HL-60/S4 (cell line): ENCODE data around the gene IGDCC3.

Experiments used
- in situ Hi-C: fragments of 300-500 bp; cut with MboI; formaldehyde crosslinking; loops from 2 replicates; pipeline ENCODE4 v1.14.3; 2022; ENCODE audit warnings: low sequenced_read_pairs

The IGDCC3 gene

GRCh38 chr15:65377976-65378366, at the start of gene IGDCC3:
IGDCC3 (minus strand) TSS chr15:65378002; CDS start chr15:65377788, 214 bp downstream.
- in situ Hi-C loops = no loop called here

- in situ Hi-C loops = no loop called here
These were observed 48.5 kb upstream of the IGDCC3 start for GRCh38 chr15:65426216-65426853.

GRCh38 chr15:65424683-65425082, 46.9 kb upstream of the IGDCC3 start:
- in situ Hi-C loops = no loop called here

DNA sequence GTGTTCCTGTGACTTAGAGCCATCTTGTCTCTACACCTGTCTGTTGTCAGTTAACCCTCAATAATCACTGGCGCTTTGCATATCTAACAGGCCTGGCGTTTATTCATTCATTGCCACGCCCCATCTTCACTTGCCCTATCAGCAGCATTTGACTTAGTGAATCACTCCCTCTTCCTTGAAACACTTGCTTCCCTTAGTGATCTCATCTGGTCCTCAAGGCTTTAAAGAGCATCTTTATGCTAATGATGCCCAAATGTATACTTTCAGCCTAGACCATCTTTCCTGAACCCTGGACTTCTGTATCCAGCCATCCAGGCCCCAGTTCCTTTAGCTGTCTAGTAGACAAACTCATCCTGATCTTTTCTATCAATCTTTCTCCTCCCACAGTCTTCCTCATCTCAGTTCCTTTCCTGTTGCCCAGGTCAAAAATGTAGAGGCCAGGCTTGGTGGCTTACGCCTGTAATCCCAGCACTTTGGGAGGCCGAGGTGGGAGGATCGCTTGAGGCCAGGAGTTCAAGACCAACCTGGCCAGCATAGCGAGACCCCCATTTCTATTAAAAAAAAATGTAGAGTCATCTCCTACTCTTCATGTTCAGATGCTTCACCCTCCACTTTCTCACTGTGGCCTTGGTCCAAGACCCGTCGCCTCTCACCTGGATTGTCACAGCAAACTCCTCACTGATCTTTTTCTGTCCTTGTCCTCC, 46.3 kb upstream of the IGDCC3 start:
- in situ Hi-C loops = no loop called here

- in situ Hi-C loops = no loop called here
These were observed 45.6 kb upstream of the IGDCC3 start for GRCh38 chr15:65423150-65423975.

DNA sequence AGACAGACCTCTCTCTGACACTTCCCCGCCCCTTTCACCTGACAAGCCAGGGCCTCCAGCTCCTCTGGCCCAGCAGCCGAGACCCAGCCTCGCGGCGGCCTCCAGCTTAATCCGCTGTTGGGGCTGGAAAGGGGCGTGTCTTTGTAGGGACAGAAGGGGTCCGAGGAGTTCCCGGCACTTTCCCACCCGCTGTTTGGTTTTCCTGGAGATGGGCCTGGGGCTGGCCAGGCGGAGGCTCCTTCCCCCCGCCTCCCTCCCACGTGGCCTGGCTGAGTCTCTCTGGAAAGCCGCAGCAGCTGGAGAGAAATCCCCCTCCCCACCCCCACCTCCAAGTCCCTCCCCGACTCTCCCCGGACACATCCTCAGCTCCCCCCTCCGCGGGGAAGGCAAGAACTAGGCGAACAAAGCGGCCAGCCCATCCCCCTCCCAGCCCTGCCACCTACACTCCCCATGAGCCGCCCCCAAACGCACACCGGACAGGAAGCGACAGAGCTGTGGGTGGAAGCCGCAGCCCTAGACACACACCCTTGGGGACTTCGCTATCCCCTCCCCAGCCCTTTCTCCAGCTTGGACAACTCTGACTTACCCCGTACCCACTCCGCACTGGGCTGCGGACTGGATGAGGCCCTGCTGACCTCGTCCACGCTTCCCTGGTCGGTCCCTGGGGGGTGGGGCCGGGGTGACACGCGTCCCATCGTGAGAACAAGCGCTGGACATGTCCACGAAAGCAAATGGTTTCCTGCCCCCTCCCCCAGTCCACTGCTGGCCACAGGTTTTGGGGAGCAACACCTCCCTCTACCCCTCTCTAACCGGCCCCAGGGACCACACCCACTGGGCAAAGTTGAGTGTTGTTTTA, 43.8 kb upstream of the IGDCC3 start:
- in situ Hi-C loops = no loop called here

- in situ Hi-C loops = no loop called here
These were observed 43.2 kb upstream of the IGDCC3 start for GRCh38 chr15:65420975-65421359.

- in situ Hi-C loops = no loop called here
These were observed 40.8 kb upstream of the IGDCC3 start for GRCh38 chr15:65418596-65418995.

DNA sequence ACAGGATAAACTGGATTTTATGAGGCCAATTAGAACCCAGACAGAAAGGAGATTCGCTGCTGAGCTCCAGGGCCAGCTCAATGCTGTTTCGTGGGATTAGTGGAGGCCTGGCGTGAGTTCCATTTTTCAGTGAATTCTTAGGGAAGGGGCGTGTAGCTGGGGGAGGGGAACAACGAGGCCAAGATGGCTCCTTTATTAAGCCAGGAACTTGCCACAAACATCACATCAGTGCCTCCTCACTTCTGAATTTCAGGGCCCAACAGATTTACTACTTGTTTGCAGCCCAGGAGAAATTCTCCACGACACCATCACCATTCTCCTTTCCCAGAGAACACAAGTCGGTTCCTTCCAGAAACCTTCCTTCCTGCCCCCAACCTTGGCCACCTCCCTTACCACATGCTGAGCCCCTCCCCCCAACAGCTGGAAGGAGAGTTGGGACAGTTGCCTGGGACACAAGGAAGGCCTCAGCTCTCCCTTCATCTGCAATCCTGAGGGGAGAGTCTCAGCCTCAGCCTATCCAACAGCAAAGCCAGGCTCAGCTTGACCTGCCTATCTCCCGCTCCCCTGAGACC, 39.1 kb upstream of the IGDCC3 start:
- in situ Hi-C loops = no loop called here

DNA sequence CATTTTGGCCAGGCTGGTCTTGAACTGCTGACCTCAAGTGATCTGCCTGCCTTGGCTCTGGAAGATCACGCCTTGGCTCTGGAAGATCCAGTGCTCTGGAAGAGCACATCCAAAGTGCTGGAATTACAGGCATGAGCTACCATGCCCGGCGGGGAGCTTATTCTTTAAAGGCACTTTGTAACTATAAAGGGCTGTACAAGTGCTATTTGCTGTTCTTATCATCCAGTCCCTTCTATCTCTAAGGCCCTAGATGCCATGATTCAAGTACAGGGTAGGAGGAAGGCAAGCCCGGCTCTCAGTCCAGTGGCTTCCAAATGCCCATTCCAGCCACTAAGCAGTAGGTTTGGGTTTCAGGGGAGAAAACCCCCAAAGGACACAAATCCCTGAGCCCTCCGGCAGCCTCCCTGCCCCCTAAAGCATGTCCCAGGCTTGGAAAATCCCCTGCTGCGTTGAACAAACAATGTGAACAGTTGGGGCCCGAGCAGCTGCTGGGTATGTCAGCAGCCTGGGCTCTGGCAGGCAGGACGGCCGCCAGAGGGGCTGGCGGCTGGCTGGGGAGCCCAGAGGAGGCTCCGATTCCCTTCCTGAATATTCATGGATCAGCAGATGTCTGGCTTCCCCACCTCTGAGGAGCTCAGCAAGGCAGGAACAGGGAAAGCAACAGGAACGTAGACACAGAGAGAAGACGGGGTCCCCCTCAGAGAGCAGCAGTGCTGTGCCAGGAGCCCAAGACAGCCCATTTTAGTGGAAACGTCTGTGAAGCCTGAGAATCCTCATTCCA, 37.2 kb upstream of the IGDCC3 start:
- in situ Hi-C loops = no loop called here

GRCh38 chr15:65413760-65414144, 36.0 kb upstream of the IGDCC3 start:
- in situ Hi-C loops = no loop called here

GRCh38 chr15:65413051-65413759, 35.4 kb upstream of the IGDCC3 start:
- in situ Hi-C loops = no loop called here

DNA sequence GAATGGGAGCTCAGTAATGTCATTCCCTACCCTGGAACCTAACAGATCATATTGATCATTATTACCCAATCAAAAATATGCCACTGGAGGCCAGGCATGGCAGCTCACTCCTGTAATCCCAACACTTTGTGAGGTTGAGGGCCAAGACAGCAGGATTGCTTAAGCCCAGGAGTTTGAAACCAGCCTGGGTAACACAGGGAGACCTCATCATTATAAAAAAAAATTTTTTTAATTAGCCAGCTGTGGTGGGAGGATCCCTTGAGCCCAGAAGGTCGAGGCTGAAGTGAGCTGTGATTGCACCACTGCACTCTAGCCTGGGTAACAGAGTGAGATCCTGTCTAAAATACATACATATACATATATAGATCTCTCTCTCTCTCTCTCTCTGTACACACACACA, 34.8 kb upstream of the IGDCC3 start:
- in situ Hi-C loops = no loop called here

- in situ Hi-C loops = no loop called here
These were observed 33.8 kb upstream of the IGDCC3 start for GRCh38 chr15:65411465-65412071.

DNA sequence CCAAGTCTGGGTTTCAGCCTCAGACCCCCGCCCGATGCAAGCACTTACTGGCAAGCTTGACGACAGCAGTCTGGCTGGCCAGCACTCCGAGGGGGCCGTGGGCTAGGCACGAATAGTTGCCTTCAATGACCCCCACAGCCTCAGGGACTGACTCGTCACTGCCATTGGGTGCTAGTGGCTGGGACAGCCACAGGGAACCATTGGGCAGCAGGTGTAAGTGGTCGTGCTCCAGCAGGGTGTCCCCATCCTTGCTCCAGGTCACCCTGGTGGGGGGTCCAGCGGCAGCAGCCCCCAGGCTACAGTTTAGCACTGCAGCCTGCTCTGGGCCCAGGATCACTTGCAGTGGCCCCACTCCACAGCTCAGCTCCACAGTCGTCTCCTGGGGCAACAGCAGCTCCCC, 33.2 kb upstream of the IGDCC3 start:
- in situ Hi-C loops = no loop called here

GRCh38 chr15:65410036-65410435, 32.2 kb upstream of the IGDCC3 start:
- in situ Hi-C loops = no loop called here

DNA sequence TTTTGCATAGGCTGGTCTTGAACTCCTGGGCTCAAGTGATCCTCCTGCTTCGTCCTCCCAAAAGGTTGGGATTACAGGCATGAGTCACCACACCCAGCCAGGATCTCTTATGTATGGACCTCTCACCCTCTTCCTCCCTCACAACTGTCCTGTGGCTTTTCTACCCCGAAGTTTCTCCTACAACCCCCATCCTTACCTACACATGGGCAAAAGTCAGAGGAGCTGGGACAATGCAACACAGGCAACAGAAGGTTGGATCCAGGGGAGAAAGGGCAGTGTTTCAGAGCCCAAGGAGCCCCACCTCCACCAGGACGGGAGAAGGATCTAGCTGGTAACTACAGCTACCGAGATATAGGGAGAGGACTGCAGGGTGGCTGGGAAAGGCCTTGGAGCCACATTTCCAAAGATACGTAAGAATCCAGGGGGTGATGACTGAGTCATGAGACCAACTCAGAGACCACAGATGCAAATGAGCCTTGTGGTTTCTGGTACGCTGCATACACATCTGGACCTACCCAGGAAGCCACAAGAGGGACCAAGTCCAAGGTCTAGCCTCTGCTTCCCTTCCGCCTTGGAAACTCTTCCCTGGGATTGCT, 31.3 kb upstream of the IGDCC3 start:
- in situ Hi-C loops = no loop called here

GRCh38 chr15:65408324-65409035, 30.7 kb upstream of the IGDCC3 start:
- in situ Hi-C loops = no loop called here
